Stimulated activated CD8-positive, alpha-beta memory T cell treated with anti-CD3 and anti-CD28 coated beads, Interleukin-7, amount 100 ng/mL, for 4 hours (primary cell): Measurements from ENCODE around the gene FAXC.

Experiments used
- DNase-seq, 2 donors: peaks; one replicate each; pipeline ENCODE4 v3.0.0-alpha.2; 2020; ENCODE audit warnings: low read depth in 2 of 2

FAXC gene

DNA sequence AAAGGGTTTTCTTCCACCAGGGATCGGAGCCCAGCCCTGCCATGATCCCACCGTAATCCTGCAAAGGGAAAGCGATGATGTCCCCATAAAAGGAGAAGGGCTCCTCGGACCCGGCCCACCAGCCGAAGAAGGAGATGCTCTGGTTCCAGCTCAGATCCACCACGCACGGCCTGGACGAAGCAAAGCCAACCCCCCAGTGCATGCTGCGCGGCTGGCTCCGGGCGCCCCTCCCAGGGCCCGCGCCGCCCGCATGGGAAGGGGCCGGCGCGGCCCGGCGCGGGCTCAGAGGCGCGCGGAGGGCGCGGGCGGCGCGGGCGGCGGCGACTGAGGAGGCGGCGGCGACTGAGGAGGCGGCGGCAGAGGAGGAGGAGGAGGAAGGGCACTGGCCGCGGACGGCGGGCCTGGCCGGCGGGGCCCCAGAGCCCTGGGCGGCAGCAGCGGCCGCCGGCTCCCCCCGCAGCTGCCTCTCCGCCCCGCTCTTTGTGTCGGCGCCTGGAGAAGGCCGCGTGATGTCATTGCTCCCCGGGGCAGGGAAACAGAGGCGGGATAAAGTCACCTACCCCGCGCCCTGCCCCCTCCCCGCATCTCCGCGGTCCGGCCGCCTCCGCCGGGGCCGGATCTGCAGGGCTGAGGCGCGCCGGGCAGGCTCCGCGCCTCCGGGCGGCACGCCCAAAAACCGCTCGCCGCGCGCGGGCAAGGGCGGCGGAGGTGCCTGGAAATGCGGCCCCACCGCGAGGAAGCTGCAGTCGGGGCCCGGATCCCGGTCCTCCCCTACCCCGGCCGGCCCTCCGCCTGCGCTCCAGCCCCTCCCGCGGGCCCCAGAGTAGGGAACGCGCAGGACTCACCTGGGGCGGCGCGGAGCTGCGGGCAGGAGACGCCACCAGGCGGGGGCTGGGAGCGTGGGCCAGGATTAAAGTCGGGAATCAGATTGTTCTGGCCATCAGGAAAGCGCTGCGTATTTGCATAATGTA is at the start of gene FAXC:
Gene FAXC, minus strand, starts transcription at position 504 of the 971 bp plus-strand sequence. Its CDS starts 302 bp downstream, at position 202.
- DNase-seq: no peak

DNA sequence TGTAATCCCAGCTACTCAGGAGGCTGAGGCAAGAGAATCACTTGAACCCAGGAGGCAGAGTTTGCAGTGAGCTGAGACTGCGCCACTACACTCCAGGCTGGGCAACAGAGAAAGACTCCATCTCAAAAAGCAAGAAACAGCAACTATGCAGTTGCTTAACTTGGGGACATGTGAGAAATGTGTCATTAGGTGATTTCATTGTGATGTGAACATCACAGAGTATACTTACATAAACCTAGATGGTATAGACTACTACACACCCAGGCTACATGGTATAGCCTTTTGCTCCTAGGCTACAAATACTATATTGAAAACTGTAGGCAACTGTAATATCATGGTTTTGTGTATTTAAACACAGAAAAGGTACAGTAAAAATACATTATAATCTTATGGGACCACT is 47.8 kb upstream of the FAXC start:
- DNase-seq: no peak

DNA sequence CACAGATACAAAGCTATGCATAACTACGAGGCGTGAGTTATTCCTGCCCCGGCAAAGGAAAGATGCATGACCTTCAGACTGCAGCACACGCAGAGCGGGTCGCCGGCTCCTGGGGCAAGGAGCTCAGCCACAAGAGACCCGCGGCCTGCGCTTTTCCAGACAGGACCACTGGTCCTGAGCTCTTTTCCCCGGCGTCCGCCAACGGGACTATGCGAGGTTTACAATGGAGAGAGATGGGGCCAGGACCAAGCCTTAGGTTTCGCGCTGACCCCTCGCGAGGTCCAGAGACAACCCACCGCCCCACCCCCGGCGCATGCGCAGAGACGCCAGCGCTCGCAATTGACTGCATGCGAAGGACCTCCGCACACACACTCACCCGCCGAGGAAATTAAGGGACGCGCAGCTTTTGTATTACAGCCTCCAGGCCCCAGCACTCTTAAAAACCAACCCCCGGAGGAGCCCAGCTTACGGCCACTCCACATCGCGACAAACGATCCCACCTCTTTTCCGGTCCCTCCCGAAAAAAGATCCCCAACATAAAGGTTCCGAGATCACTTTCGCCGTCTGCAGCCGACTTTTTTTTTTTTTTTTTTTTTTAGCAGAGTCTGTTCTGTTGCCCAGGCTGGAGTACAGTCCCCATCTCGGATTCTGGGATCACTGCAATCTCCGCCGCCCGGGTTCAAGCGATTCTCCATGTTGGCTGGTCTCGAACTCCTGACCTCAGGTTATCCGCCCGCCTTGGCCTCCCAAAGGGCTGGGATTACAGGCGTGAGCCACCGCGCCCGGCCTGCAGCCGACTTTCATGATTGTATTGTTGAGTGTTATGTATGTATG is 44.4 kb upstream of the FAXC start, which contains the start of gene COQ3:
Gene COQ3, minus strand, starts transcription at position 498 of the 834 bp plus-strand sequence. Its CDS starts 16 bp downstream, at position 482.
- DNase-seq: peak; percentile 27 to 54

DNA sequence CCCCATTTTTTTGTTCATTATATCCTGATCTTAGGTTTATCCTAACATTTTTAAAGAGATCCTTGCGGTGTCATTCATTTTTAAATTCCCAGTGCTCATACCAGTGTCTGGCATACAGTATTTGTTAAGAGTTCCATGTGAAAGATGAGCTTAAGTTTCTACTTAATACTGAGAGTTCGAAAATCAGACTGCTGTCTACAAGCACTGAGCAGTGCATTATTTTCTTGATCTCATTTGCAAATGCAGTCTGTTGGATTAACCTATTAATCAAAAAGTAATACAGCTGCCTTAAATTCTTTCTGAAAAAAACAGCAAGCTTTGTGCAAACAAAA is 43.9 kb upstream of the FAXC start:
- no peak for DNase-seq

DNA sequence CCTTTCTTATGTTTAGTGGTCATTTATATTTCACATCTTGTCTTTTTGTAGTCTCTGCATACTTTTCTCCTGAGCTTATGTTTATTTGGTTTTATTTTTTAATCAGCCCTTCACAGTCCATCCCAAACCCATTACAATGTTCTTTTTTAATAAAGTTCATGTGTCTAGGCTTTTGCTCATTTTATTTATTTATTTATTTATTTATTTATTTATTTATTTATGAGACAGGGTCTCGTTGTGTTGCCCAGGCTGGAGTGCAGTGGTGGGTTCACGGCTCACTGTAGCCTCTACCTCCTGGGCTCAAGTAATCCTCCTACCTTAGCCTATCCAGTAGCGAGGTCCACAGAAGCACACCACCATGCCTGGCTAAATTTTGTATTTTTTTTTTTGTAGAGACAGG is 41.4 kb upstream of the FAXC start:
- DNase-seq: no peak

DNA sequence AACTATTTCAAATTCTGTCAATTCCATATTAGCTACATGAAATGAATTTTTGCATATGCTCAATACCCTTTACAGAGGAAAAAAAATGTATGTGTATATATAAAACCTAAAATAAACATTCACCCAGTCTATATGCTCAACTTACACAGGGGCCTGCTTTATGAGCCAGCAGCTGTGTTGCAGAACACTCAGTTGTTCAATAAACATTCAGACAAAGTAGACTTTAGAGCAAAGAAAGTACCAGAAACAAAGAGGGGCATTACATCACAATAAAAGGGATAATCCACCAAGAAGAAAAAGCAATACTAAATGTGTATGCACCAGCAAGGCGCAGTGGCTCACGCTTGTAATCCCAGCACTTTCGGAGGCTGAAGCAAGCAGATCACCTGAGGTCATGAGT is 35.0 kb upstream of the FAXC start:
- DNase-seq: no peak

DNA sequence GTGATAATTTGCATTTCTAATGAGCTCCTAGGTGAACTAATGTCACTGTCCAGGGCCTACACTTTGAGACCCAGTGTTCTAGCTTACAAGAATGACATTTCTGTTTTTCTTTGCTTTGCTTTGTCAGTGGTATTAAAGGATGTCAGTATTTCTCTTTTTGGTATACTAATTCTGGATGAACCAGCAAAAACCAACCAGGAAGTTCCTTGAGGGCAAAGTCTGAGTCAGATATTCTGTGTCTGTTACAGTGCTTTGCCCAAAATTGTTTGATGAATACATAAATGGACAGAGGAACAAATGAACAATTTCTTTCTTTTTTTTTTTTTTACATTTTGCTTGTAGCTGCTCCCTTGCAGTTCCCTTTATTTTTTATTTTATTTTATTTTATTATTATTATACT is 29.2 kb upstream of the FAXC start:
- DNase-seq: no peak

DNA sequence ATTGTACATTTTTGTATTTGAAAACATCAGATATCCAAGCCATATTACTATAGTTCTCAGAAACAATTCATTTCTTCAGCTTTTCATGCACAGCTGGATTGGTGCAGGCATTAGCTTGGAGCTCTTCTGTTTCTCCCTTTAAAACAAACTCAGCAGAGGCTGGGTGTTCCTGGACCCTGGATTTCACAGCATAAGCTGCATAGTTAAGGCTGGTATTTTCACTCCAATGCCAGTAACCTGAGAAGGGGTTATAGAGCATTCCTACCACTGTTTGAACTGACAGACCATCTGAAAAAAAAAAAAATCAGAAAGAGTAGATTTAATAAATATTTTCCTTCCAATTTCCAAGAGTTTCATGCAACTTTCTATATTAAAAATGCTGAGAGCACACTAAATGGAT is 20.1 kb upstream of the FAXC start:
- no peak for DNase-seq

DNA sequence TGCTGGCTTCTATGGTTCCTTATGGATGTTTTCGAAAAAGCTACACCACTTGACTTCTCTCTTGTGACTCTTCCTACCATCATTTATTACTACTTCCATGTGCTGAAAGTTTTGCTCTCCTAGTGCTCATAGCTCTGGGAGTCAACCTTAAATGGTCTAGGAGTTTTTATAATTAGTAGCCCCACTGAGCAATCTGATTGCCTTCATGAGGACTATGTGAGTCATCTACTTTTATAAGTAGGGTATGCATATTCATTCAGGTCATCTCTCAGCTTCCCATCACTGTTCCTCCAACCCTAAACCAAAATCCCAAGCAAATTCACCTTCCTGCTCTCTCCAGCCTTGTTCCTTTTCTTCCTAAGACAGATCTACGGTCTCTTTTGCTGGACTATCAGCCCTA is 17.4 kb upstream of the FAXC start:
- no peak for DNase-seq

DNA sequence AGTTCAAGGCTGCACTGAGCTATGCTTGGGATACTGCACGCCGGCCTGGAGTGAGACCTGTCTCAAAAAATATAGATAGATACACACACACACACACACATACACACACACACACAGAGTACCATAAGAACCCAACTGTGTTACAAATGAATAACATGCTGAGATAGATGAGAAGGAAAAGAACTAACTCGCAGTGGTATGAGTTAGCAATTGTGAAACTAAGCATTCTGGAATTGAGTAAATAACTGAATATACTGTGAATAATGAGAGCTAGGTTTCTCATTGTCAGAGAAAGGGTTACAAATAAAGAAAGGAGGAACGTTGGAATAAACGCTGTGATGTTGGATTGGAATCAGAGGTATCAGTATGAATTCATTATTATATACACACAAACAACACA is 14.6 kb upstream of the FAXC start:
- DNase-seq: no peak

DNA sequence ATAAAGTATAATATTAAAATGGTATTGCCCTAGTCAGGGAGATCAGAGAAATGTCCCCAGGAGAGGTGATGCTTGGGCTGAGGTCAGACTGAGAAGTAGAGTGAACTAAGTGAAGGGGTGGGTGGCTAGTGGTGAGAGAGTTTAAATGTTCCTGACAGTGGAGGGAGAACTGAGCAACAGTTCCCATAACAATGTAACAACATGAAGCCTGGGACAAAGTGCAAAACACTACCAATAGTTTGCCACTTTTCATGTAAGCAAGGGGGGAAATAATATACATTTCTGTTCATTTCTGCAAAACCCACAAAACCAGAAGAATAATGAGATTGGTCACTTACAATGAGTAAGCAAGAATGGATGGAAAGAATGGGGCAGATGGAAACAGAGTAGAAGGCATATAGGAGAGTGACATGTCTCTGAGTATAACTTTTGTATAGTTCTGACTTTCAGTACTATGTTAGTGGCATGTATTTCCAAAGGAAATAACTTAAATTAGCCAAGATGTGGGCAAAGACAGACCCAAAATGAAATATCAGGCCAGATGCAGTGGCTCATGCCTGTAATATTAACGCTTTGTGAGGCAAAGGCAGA is 13.3 kb upstream of the FAXC start:
- no peak for DNase-seq

DNA sequence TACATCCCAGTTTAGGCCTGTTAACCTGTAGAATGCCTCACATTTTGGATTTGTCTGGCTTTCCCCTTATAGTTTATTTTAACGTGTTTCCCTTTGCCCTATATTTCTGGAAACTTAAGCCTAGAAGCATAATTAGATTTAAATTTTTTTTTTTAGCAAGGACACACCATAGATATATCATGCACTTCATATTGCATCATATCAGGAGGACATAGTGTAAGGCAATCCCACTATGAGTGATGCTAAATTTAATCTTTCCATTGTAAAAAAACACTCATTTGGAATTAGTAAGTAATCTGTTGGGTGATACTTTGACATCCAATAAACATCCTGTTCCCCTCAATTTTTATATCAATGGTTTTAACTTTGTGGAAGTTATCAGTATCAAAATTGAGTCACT is 10.3 kb upstream of the FAXC start:
- DNase-seq: no peak

DNA sequence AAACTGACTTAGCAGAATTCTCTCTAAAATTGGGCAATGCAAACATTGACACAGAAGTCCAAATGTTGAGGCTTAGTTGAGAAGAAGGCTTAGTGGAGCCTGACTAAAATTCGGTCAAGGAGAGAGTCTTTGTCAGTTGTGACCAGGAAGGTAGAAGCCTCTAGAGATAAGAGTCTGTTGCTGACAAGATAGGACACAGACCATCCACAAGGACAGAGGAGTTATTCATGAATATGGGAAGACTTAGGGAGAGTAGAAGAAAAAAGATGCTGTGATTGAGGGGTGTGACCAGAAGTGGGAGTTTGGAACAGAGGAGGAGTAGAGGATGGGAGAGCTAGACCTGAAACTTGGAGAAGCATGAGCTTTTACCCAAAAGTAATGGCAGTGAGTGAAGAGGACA is 7.2 kb upstream of the FAXC start:
- DNase-seq: no peak

DNA sequence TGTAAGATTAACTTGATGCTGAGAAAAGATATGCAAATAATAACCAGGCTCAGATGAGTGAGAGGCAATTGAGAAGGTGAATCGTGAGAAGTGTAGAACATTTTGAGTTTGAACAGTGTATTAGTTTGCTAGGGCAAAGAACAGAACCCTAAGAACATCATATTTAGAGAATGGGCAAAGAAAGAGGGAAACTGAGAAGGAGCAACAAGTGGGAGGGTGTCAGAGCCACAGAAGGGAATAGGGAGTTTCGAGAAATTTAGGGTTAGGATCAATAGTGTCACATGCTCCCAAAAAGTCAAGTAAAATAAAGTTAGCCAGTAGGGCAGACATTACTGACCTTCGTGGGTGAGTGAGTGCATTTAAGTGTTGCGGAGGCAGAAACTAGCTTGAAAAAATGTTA is 5.5 kb upstream of the FAXC start:
- DNase-seq: no peak

DNA sequence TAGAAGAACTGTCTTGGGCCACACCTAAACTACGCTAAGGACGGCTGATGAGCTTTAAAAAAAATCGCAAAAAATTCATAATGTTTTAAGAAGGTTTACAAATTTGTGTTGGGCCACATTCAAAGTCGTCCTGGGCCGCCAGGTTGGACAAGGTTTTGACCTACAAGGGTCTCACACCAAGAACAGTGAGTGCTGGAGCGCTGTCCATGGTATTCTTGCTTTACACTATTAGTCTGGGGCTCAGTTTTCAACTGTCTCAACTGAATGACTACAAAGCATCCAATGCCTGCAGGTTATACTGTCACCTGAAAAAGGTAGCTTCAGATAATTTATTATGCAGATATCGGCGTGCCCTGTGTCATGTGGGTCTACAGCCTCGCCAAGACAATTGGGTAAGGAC is 3.7 kb upstream of the FAXC start:
- no peak for DNase-seq

DNA sequence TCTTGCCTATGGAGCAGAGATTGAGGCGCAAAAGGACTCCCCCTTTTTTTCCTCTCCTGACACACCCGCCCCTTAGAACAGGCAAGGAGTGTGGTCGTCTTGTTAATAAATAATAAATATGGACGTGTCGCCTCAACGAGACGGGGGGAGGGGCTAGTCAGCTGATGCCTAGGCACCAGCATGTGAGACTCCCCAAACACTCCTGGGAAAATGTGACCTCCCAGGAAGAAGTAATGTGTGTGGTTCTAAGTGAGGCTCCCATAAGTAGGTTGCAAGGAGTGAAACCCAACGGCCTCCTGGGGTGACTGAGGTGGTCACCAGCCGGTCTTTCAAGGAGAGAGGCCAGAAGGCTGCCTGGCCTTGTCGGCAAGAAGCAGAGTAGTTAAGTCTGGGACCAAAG is 1.1 kb upstream of the FAXC start:
- no peak for DNase-seq

DNA sequence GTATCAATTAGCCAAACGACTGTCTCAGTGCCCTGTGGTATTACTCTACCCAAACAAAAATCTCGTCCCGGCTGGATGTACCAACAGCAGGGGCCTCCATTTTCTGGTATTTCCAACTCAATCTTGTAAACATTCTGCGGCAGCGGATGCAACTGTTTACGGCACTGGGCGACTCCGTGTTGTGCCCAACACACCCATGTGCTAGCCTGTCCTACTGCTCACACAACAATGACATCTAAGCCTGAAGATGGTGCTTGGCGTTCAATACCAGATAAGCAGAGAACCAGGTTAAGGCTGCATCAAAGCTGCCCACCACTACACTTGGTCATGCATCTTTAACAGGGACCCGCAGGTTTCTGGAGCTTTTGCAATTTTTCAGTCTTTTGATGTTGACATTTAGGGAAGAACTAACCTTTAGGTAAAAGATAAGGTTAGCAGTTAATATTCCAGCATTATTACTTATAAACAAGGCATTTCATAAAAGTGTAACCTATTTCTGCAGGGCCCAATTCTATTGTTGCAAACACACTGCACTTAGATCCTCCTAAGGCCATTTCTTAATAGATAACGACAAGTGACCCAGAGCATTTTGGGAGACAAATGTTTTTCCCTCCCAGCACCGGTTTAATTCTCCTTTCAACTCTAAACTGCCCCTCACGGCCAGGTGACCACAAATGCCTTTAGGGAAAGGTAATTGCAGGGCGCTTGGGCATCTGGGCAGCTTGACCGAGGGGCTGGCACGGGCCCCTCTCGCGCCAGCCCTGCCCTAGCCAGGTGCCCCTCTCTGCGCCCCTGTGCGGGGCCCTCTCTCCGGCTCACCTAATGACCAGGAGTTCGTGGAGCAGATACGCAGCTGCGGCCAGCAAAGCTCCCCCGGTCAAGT is 945 bp downstream of the FAXC start:
- no peak for DNase-seq

DNA sequence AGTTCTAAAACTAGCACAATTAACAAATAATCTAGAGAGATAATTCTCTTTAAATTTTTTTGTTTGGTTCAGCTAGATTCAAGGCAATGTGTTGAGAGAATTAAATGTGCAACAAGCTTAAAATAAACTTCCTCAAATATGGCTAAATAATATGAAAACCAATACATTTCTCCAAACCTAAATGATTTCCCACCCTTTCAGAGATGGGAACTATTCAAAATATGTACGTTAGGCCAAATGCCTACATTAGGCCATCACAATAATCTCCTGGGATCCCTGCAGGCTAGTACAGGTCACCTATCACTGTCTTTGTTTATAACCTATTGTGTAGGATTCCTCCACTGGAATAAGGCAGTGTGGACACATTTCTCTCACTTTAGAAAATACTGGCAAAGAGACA is 1.7 kb downstream of the FAXC start:
- DNase-seq: no peak

DNA sequence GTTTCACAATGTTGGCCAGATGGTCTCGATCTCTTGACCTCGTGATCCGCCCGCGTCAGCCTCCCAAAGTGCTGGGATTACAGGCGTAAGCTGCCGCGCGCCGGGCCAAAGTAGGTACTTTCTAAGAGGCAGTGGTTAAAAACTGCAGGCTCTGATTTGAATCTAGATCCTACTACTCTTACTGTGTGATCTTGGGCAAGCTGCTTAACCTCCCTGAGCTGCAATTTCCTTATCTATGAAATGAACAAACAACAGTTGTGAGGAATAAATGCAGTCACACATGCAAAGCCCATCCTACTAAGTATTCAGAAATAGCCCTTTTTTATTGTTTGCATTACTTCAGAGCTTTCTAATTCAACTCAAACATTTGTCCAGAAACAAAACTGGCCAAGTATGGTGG is 2.9 kb downstream of the FAXC start:
- no peak for DNase-seq

DNA sequence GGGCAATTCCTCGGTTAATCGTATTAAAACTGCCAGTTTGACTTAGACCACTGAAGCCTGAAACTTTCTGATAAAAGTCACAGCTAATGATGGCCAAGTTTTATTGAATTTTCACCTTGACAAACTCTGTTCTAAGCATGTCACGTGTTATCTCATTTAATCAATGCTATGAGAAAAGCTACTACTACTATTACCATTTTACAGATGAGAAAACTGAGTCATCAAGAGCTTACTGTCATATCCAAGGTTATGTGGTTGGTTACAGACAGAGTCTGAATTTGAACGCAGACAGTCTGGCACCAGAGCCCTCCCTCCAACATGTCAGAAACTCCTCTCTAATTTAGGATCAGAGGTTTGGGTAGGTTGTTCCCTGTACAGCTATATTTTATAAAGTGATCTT is 4.3 kb downstream of the FAXC start:
- no peak for DNase-seq

DNA sequence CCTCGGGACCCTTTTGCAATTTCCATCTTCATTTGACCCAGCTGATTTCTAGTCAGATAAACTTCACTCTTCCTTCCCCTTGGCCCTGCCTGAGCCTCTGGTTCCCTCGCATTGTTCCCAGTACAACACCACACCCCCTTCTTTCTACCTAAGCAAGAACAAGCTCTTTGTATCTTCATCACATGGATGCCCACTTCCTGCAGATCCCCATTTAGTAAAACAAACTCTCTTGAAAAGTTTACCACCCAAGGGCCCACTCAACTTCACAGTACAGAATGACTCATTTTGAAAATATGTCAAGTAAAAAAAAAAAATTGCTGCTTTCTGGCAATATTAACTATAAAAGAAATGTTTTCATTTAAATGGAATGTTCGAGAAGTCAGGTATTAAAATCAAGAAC is 5.2 kb downstream of the FAXC start:
- DNase-seq: no peak
